Stimulated activated CD8-positive, alpha-beta memory T cell treated with anti-CD3 and anti-CD28 coated beads, Interleukin-15, amount 100 ng/mL, for 48 hours (primary cell): ENCODE results near the gene GOLGA3.
"Not testable (repeated sequence)": the region's sequence is repeated elsewhere in the genome, so short reads cannot be mapped to it uniquely, and the experiment has no call there.

Source experiments
- DNase-seq, 2 donors: peaks; one replicate each; pipeline ENCODE4 v3.0.0-alpha.2; 2020; ENCODE audit warnings: low read depth in 2 of 2

GOLGA3 gene

GRCh38 chr12:132812631-132813305 is 15.9 kb downstream of the GOLGA3 start:
- no peak for DNase-seq

GRCh38 chr12:132809391-132809790 is 19.3 kb downstream of the GOLGA3 start:
- DNase-seq: not testable (repeated sequence)

- no peak for DNase-seq
These were observed 21.2 kb downstream of the GOLGA3 start for GRCh38 chr12:132807295-132808092.

GRCh38 chr12:132806857-132807256 is 21.8 kb downstream of the GOLGA3 start:
- DNase-seq: peak; percentile 27 to 36

- no peak for DNase-seq
These were observed 24.2 kb downstream of the GOLGA3 start for GRCh38 chr12:132804426-132804861.

- no peak for DNase-seq
These were observed 24.8 kb downstream of the GOLGA3 start for GRCh38 chr12:132803888-132804287.

- DNase-seq: no peak
These were observed 25.5 kb downstream of the GOLGA3 start for GRCh38 chr12:132803125-132803524.

GRCh38 chr12:132801741-132802140 is 26.9 kb downstream of the GOLGA3 start:
- no peak for DNase-seq

GRCh38 chr12:132798836-132799235 is 29.8 kb downstream of the GOLGA3 start:
- no peak for DNase-seq

GRCh38 chr12:132797820-132798570 is 30.7 kb downstream of the GOLGA3 start:
- DNase-seq: no peak

- no peak for DNase-seq
These were observed 32.8 kb downstream of the GOLGA3 start for GRCh38 chr12:132795847-132796246.

GRCh38 chr12:132791940-132792339 is 36.7 kb downstream of the GOLGA3 start:
- DNase-seq: not testable (repeated sequence)

GRCh38 chr12:132789099-132789471 is 39.6 kb downstream of the GOLGA3 start:
- no peak for DNase-seq

GRCh38 chr12:132788375-132789098 is 40.1 kb downstream of the GOLGA3 start:
- no peak for DNase-seq

- no peak for DNase-seq
These were observed 40.8 kb downstream of the GOLGA3 start for GRCh38 chr12:132787877-132788276.

- DNase-seq: no peak
These were observed 42.5 kb downstream of the GOLGA3 start for GRCh38 chr12:132786192-132786591.

- no peak for DNase-seq
These were observed 44.1 kb downstream of the GOLGA3 start for GRCh38 chr12:132784580-132784979.

- no peak for DNase-seq
These were observed 44.6 kb downstream of the GOLGA3 start for GRCh38 chr12:132783917-132784531.

- DNase-seq: no peak
These were observed 46.7 kb downstream of the GOLGA3 start for GRCh38 chr12:132781938-132782337.

- DNase-seq: no peak
These were observed 48.8 kb downstream of the GOLGA3 start for GRCh38 chr12:132779781-132780353.

- DNase-seq: no peak
These were observed 51.1 kb downstream of the GOLGA3 start for GRCh38 chr12:132777614-132778013.
